ENCODE results near the gene KRTAP5-7.

DNA sequence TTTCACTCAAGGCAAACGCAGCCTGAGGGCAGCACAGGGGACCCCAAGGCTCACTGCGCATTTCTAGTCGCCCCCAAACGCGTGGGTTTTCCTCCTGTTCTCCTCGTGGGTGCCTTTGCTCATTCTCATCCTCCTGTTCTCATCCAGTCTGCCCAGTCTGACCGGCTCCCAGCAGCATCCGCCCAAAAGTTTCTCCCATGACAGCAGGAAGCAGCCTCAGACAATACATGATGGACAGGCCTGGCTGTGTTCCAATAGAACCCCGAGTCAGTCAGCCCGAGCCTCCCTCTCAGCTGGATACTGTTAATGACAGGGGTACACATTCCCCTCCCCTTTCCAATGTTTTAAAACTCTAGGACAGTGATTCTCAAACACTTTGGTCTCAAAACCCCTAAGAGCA lies 22.5 kb upstream of the KRTAP5-7 start:
- TF ChIP-seq RARB (CRISPR knock-in tag; IDR thresholded peaks at IDR 0.05) (no peak), ESRRG (CRISPR knock-in tag; IDR thresholded peaks at IDR 0.05) (no peak), ARNTL (CRISPR knock-in tag; IDR thresholded peaks at IDR 0.05; ENCODE audit: borderline replicate concordance, low read depth) (no peak), SNAI2 (CRISPR knock-in tag; IDR thresholded peaks at IDR 0.05) (no peak), PPARA (CRISPR knock-in tag; IDR thresholded peaks at IDR 0.05; ENCODE audit: borderline replicate concordance) (no peak), ZC3H10 (CRISPR knock-in tag; IDR thresholded peaks at IDR 0.05) (no peak)
